ENCODE data around the gene USB1. TPM values are rescaled to one million over a fixed set of nuclear protein-coding genes. Genes with fewer than 3 reads are reported as not detected.
A peak's percentile ranks its signal among the peaks of the same experiment; 100 is the strongest.

USB1 gene
- total and polyA plus RNA-seq, 11 donors, result 20.3 to 61.9 (median 34.4) TPM

- DNase-seq, result peak in 1 of 5 donors; percentile 13
- Histone ChIP-seq H3K4me3 (no peak overlapping the region), H3K36me3 (peaks cover 0 to 74% (median 67%) of the 10 kb centered on the region in 9 donors), H3K9me3 (no peaks in the 10 kb centered on the region), H3K4me1 (peaks cover 0 to 25% (median 14%) of the 10 kb centered on the region in 12 donors), H3K27me3 (no peaks in the 10 kb centered on the region), H3K27ac (no peak overlapping the region)
- 95 to 97% (median 95%) methylated on average over 13 to 16 of the region's 16 CpGs for WGBS, 4 donors
- TF ChIP-seq CTCF (IDR thresholded peaks at IDR 0.05), result no peak
- TF ChIP-seq POLR2A (IDR thresholded peaks at IDR 0.05), result no peak
- intact Hi-C loops (cut with DNase I), result no loop called here
- no peak for ATAC-seq
Observed at GRCh38 chr16:58042886-58043515, 41.8 kb downstream of the USB1 start.

GRCh38 chr16:58043571-58044155 lies 42.5 kb downstream of the USB1 start:
- DNase-seq, result peak in 1 of 5 donors; percentile 12

GRCh38 chr16:58044266-58045019 lies 43.2 kb downstream of the USB1 start:
- H3K27ac ChIP-seq, result no peak overlapping the region
- peaks cover 4 to 39% (median 28%) of the 10 kb centered on the region in 12 donors for H3K4me1 ChIP-seq
- 80 to 89% (median 84%) methylated on average over 9 of the region's 9 CpGs for WGBS, 4 donors
- TF ChIP-seq CTCF (IDR thresholded peaks at IDR 0.05), result no peak
- no peak for TF ChIP-seq POLR2A (IDR thresholded peaks at IDR 0.05)
- no peak overlapping the region for H3K4me3 ChIP-seq
- H3K27me3 ChIP-seq, result no peaks in the 10 kb centered on the region
- ATAC-seq, result no peak
- intact Hi-C loops (cut with DNase I), result loop anchor here in 1 of 10 donors (5.0 kb wide), 1 partner anchor 38 kb away; no protein-coding TSS in a partner anchor
- H3K36me3 ChIP-seq, result peaks cover 0 to 59% (median 53%) of the 10 kb centered on the region in 9 donors
- no peaks in the 10 kb centered on the region for H3K9me3 ChIP-seq
- DNase-seq, result peak in 1 of 5 donors; percentile 25

More at GRCh38 chr16:58043571-58044155, 42.5 kb downstream of the USB1 start:
- no peak overlapping the region for H3K27ac ChIP-seq
- H3K9me3 ChIP-seq, result no peaks in the 10 kb centered on the region
- no peak for ATAC-seq
- no peak overlapping the region for H3K4me3 ChIP-seq
- peaks cover 0 to 67% (median 61%) of the 10 kb centered on the region in 9 donors for H3K36me3 ChIP-seq
- peaks cover 0 to 32% (median 20%) of the 10 kb centered on the region in 12 donors for H3K4me1 ChIP-seq
- TF ChIP-seq POLR2A (IDR thresholded peaks at IDR 0.05), result no peak
- TF ChIP-seq CTCF (IDR thresholded peaks at IDR 0.05), result no peak
- 57 to 87% (median 84%) methylated on average over 1 to 7 of the region's 7 CpGs for WGBS, 4 donors
- no peaks in the 10 kb centered on the region for H3K27me3 ChIP-seq
- intact Hi-C loops (cut with DNase I), result no loop called here

GRCh38 chr16:58045096-58045495 lies 43.9 kb downstream of the USB1 start:
- intact Hi-C loops (cut with DNase I), result loop anchor here in 1 of 10 donors (5.0 kb wide), 1 partner anchor 37 kb away; no protein-coding TSS in a partner anchor
- DNase-seq (no peak), ATAC-seq (no peak)
- H3K4me1 ChIP-seq, result peaks cover 4 to 46% (median 33%) of the 10 kb centered on the region in 12 donors
- H3K4me3 ChIP-seq, result no peak overlapping the region
- 88 to 93% (median 90%) methylated on average over 27 to 31 of the region's 31 CpGs for WGBS, 4 donors
- no peak overlapping the region for H3K27ac ChIP-seq
- no peak for TF ChIP-seq POLR2A (IDR thresholded peaks at IDR 0.05)
- TF ChIP-seq CTCF (IDR thresholded peaks at IDR 0.05), result no peak
- H3K27me3 ChIP-seq, result no peaks in the 10 kb centered on the region
- no peaks in the 10 kb centered on the region for H3K9me3 ChIP-seq
- peaks cover 0 to 53% (median 49%) of the 10 kb centered on the region in 9 donors for H3K36me3 ChIP-seq

Measured in heart left ventricle (tissue), 16 donors.